GDM1 (cell line): ENCODE data around the gene POLR1E.

Source experiments
- DNase-seq: peaks from one replicate; lab custom pipeline; 2025; lab: John Stamatoyannopoulos, UW

Gene POLR1E

GRCh38 chr9:37540634-37541033 lies 54.9 kb downstream of the POLR1E start:
- DNase-seq, result no peak

DNA sequence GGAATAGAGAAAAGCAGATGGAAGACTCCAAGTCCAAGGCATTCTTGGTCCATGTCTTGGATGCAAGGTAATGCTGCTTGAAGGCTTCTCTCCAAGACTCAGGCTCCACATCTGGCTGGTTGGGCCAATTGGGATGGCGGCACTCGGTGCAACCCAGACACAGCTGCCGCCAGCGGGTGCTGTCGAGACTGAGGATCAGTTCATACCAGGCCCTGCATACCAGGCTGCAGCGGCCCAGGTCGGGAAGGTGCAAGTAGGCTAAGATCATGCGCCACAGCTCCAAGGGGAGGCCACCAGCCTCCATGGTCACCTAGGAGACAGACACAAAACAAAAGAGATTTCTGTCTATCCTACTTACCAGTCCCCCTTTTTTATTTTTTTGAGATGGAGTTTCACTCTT lies 55.7 kb downstream of the POLR1E start:
- no peak for DNase-seq

- no peak for DNase-seq
Measured at GRCh38 chr9:37542488-37542887, 56.7 kb downstream of the POLR1E start.

DNA sequence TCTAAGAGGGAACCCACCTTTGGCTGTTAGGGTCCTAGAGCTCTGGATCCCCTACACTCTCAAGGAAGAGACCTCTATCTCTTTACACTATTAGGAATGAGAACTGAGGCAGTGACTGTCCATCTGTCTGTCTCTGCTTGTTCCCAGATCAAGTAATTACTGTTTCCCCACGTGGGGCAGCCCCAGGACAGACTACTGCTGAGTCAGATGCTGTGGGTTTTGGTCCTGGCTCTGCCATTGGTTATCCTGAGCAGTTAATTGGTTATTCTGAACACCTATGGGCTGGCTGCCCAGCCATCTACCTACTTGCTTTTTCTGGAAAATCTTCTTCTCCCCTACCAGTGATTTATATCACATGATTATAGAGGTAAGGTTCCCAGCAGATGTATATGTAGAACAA lies 57.1 kb downstream of the POLR1E start:
- no peak for DNase-seq

DNA sequence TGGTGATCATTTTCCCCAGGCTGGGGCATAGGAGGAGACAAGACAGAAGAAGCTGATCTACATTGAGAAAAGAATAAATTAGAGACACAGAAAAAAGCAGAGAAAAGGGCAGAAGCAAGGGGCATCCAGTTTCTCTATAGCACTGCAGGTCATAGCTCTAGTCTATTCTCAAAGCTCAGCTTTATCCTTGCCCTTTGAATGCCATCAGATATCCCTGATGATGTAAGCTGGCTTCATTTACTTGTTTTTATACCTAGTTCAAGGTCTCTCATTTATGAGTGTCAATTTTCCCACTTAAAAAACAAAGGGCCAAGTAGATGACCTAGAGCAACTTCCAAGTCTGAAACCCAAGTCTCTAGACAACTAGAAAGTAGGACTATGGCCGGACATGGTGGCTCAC lies 57.7 kb downstream of the POLR1E start:
- DNase-seq, result no peak

GRCh38 chr9:37547328-37547878 lies 61.7 kb downstream of the POLR1E start:
- no peak for DNase-seq

DNA sequence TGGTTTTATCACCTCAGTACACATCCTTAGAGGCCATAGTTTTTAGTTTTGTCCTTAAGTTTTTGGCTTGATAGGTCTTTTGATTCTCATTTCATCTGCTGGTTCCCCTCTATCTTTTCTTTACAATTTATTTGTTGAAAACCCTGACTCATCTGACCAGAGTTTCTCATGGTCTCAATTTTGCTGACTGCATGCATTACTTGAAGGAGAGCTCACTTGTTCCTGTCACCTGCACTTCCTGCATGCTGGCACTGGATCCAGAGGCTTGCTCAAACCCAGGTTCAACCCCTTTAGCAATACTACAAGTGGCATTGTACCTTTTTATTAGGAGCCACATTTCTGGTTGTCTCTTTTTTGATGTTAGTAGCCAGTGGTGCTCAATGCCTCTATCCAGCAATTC lies 63.8 kb downstream of the POLR1E start:
- no peak for DNase-seq

DNA sequence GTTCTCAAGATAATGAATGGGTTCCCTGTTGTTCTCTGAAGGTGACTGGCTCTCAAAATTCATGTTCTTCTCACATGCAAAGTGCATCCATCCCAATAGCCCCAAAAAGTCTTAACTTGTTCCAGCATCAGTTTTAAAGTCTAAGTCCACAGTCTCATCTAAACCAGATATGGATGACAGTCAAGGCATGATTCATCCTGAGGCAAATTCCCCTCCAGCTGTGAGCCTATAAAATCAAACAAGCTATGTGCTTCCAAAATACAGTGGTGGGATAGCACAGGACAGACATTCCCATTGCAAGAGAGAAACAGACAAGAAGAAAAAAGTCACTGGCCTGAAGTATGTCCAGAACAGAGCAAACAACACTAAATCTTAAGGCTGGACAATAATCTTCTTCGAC lies 65.0 kb downstream of the POLR1E start:
- DNase-seq, result no peak

- DNase-seq, result no peak
Measured at GRCh38 chr9:37551468-37551867, 65.7 kb downstream of the POLR1E start.

GRCh38 chr9:37551888-37552287 lies 66.1 kb downstream of the POLR1E start:
- no peak for DNase-seq
